CD8-positive, alpha-beta memory T cell (primary cell): ENCODE data around the gene DNAH9. TPM values are rescaled to one million over a fixed set of nuclear protein-coding genes. Genes with fewer than 3 reads are reported as not detected.
A peak's percentile ranks its signal among the peaks of the same experiment; 100 is the strongest.

Experiments used
- CTCF ChIA-PET: fragments of 350-600 bp; sonication (Branson Sonifier 250); formaldehyde crosslinking; loops from one replicate; lab custom pipeline; 2021; ENCODE audit warnings: antibody characterized with exemption; lab: Charles Lee
- POLR2A ChIA-PET: fragments of 350-600 bp; sonication (Branson Sonifier 250); formaldehyde crosslinking; loops from one replicate; lab custom pipeline; 2021; ENCODE audit warnings: antibody characterized with exemption; lab: Charles Lee
- DNase-seq, 5 donors: peaks; one replicate each; pipeline versions ENCODE4 v3.0.0 to v3.0.0-alpha.2; 2020 to 2022; ENCODE audit warnings: mixed read lengths in 1 of 5
- H3K27ac ChIP-seq: one replicate; pipeline ENCODE4 v1.7.0; 2013; ENCODE audit warnings: low read depth, mild to moderate bottlenecking, low read length, moderate library complexity
- H3K27me3 ChIP-seq: 2 replicates; pipeline ENCODE4 v1.7.0; 2013; ENCODE audit warnings: low read length, mild to moderate bottlenecking; ENCODE audit not compliant: insufficient read depth, poor library complexity, severe bottlenecking
- H3K36me3 ChIP-seq: 2 replicates; pipeline ENCODE4 v1.7.0; 2013; ENCODE audit warnings: mild to moderate bottlenecking, low read length, moderate library complexity; ENCODE audit not compliant: insufficient read depth
- H3K4me1 ChIP-seq: 2 replicates; pipeline ENCODE4 v1.7.0; 2013; ENCODE audit warnings: mild to moderate bottlenecking, low read length, moderate library complexity; ENCODE audit not compliant: insufficient read depth
- H3K4me3 ChIP-seq: 2 replicates; pipeline ENCODE4 v1.7.0; 2013; ENCODE audit warnings: mild to moderate bottlenecking, low read length
- H3K9me3 ChIP-seq: 2 replicates; pipeline ENCODE4 v1.7.0; 2013; ENCODE audit warnings: mild to moderate bottlenecking, low read length
- H3K27ac Mint-ChIP-seq, 8 donors: one replicate each; pipeline ENCODE4 v1.8.0; 2020 to 2021; ENCODE audit warnings: mixed read lengths in 8 of 8, mild to moderate bottlenecking in 6 of 8, inconsistent platforms in 3 of 8, moderate library complexity in 3 of 8
- H3K27me3 Mint-ChIP-seq, 2 donors: one replicate each; pipeline ENCODE4 v1.8.0; 2020 to 2021; ENCODE audit warnings: mixed read lengths in 2 of 2, mild to moderate bottlenecking in 1 of 2, moderate library complexity in 1 of 2
- H3K36me3 Mint-ChIP-seq, 3 donors: one replicate each; pipeline ENCODE4 v1.8.0; 2020 to 2021; ENCODE audit warnings: mixed read lengths in 3 of 3, inconsistent platforms in 1 of 3, mild to moderate bottlenecking in 1 of 3
- H3K4me1 Mint-ChIP-seq, 3 donors: one replicate each; pipeline ENCODE4 v1.8.0; 2020 to 2021; ENCODE audit warnings: mixed read lengths in 3 of 3, inconsistent platforms in 1 of 3, mild to moderate bottlenecking in 1 of 3
- H3K4me3 Mint-ChIP-seq, 7 donors: one replicate each; pipeline ENCODE4 v1.8.0; 2020 to 2021; ENCODE audit warnings: mixed read lengths in 7 of 7, mild to moderate bottlenecking in 6 of 7, moderate library complexity in 4 of 7, inconsistent platforms in 2 of 7
- H3K9me3 Mint-ChIP-seq, 5 donors: one replicate each; pipeline ENCODE4 v1.8.0; 2020 to 2022; ENCODE audit warnings: mixed read lengths in 5 of 5, mild to moderate bottlenecking in 3 of 5, moderate library complexity in 2 of 5, inconsistent platforms in 1 of 5
- polyA plus RNA-seq: library from polyadenylated mRNA; unstranded; fragments of 300-500 nt; fragmentation: Illumina TruSeq; gene quantifications from one replicate; pipeline ENCODE4 v1.2.3, GENCODE V29; 2021
- total RNA-seq, 2 experiments: library from RNA; stranded (reverse); gene quantifications; one replicate each; pipeline ENCODE4 v1.2.3, GENCODE V29; 2021

The DNAH9 gene
- total RNA-seq: not detected
- not detected for polyA plus RNA-seq

- Mint-ChIP-seq H3K36me3 (no peaks in the 10 kb centered on the region), H3K27ac (no peak within 1 kb of the TSS), H3K27me3 (peaks cover 6 to 11% of the 10 kb centered on the region in 2 donors), H3K9me3 (peaks cover 2 to 18% (median 5%) of the 10 kb centered on the region in 5 donors), H3K4me3 (peak within 1 kb of the TSS in 1 of 7 donors; percentile 3), H3K4me1 (no peaks in the 10 kb centered on the region)
- Histone ChIP-seq H3K4me3 (no peak within 1 kb of the TSS), H3K4me1 (no peaks in the 10 kb centered on the region), H3K36me3 (no peaks in the 10 kb centered on the region), H3K9me3 (no peaks in the 10 kb centered on the region), H3K27me3 (no peaks in the 10 kb centered on the region), H3K27ac (no peak within 1 kb of the TSS)
- DNase-seq: no peak
- ChIA-PET POLR2A (no interaction called here), CTCF (no interaction called here)
These were observed at the start of gene DNAH9 for GRCh38 chr17:11598274-11599221. TSS of gene DNAH9 (plus strand) at chr17:11598470. CDS start at chr17:11598499, 29 bp downstream.

GRCh38 chr17:11550431-11550830 is 47.8 kb upstream of the DNAH9 start:
- Histone ChIP-seq H3K27me3 (no peaks in the 10 kb centered on the region), H3K4me1 (no peaks in the 10 kb centered on the region), H3K36me3 (no peaks in the 10 kb centered on the region), H3K4me3 (no peak overlapping the region), H3K27ac (no peak overlapping the region), H3K9me3 (no peaks in the 10 kb centered on the region)
- no peaks in the 10 kb centered on the region for H3K36me3 Mint-ChIP-seq
- no peak overlapping the region for H3K4me3 Mint-ChIP-seq
- H3K9me3 Mint-ChIP-seq: peaks cover 0 to 6% (median 2%) of the 10 kb centered on the region in 5 donors
- H3K4me1 Mint-ChIP-seq: no peaks in the 10 kb centered on the region
- DNase-seq: no peak
- H3K27me3 Mint-ChIP-seq: no peaks in the 10 kb centered on the region
- no peak overlapping the region for H3K27ac Mint-ChIP-seq
- ChIA-PET POLR2A (no interaction called here), CTCF (no interaction called here)

GRCh38 chr17:11551442-11551841 is 46.8 kb upstream of the DNAH9 start:
- no peak overlapping the region for H3K4me3 ChIP-seq
- no peaks in the 10 kb centered on the region for H3K36me3 Mint-ChIP-seq
- H3K9me3 Mint-ChIP-seq: peaks cover 0 to 6% (median 2%) of the 10 kb centered on the region in 5 donors
- H3K36me3 ChIP-seq: no peaks in the 10 kb centered on the region
- no peak overlapping the region for H3K27ac ChIP-seq
- no peaks in the 10 kb centered on the region for H3K4me1 Mint-ChIP-seq
- CTCF ChIA-PET: no interaction called here
- H3K27me3 Mint-ChIP-seq: no peaks in the 10 kb centered on the region
- H3K27me3 ChIP-seq: no peaks in the 10 kb centered on the region
- no peaks in the 10 kb centered on the region for H3K9me3 ChIP-seq
- no peaks in the 10 kb centered on the region for H3K4me1 ChIP-seq
- no peak for DNase-seq
- no peak overlapping the region for H3K4me3 Mint-ChIP-seq
- POLR2A ChIA-PET: no interaction called here
- no peak overlapping the region for H3K27ac Mint-ChIP-seq

GRCh38 chr17:11553135-11553534 is 45.1 kb upstream of the DNAH9 start:
- Mint-ChIP-seq H3K9me3 (peaks cover 0 to 6% (median 2%) of the 10 kb centered on the region in 5 donors), H3K4me1 (no peaks in the 10 kb centered on the region), H3K27me3 (no peaks in the 10 kb centered on the region), H3K4me3 (no peak overlapping the region), H3K27ac (no peak overlapping the region), H3K36me3 (no peaks in the 10 kb centered on the region)
- CTCF ChIA-PET: no interaction called here
- POLR2A ChIA-PET: no interaction called here
- no peaks in the 10 kb centered on the region for H3K4me1 ChIP-seq
- no peaks in the 10 kb centered on the region for H3K36me3 ChIP-seq
- no peak overlapping the region for H3K4me3 ChIP-seq
- H3K27ac ChIP-seq: no peak overlapping the region
- DNase-seq: no peak
- H3K27me3 ChIP-seq: no peaks in the 10 kb centered on the region
- no peaks in the 10 kb centered on the region for H3K9me3 ChIP-seq

- no peaks in the 10 kb centered on the region for H3K9me3 ChIP-seq
- Mint-ChIP-seq H3K27me3 (no peaks in the 10 kb centered on the region), H3K36me3 (no peaks in the 10 kb centered on the region), H3K4me3 (no peak overlapping the region), H3K4me1 (no peaks in the 10 kb centered on the region), H3K27ac (no peak overlapping the region), H3K9me3 (peaks cover 0 to 6% (median 2%) of the 10 kb centered on the region in 5 donors)
- CTCF ChIA-PET: no interaction called here
- no peak overlapping the region for H3K27ac ChIP-seq
- no peaks in the 10 kb centered on the region for H3K36me3 ChIP-seq
- DNase-seq: no peak
- no peaks in the 10 kb centered on the region for H3K27me3 ChIP-seq
- POLR2A ChIA-PET: no interaction called here
- H3K4me3 ChIP-seq: no peak overlapping the region
- no peaks in the 10 kb centered on the region for H3K4me1 ChIP-seq
These were observed 44.2 kb upstream of the DNAH9 start for GRCh38 chr17:11554042-11554441.

- no peak overlapping the region for H3K27ac Mint-ChIP-seq
- H3K27ac ChIP-seq: no peak overlapping the region
- H3K36me3 ChIP-seq: no peaks in the 10 kb centered on the region
- H3K4me3 Mint-ChIP-seq: no peak overlapping the region
- DNase-seq: no peak
- H3K27me3 Mint-ChIP-seq: no peaks in the 10 kb centered on the region
- no peaks in the 10 kb centered on the region for H3K27me3 ChIP-seq
- H3K4me1 Mint-ChIP-seq: no peaks in the 10 kb centered on the region
- ChIA-PET CTCF (no interaction called here), POLR2A (no interaction called here)
- no peaks in the 10 kb centered on the region for H3K9me3 ChIP-seq
- no peaks in the 10 kb centered on the region for H3K4me1 ChIP-seq
- H3K36me3 Mint-ChIP-seq: no peaks in the 10 kb centered on the region
- no peak overlapping the region for H3K4me3 ChIP-seq
- peaks cover 0 to 6% (median 2%) of the 10 kb centered on the region in 5 donors for H3K9me3 Mint-ChIP-seq
These were observed 43.7 kb upstream of the DNAH9 start for GRCh38 chr17:11554542-11554941.

GRCh38 chr17:11555530-11555929 is 42.7 kb upstream of the DNAH9 start:
- Mint-ChIP-seq H3K9me3 (peaks cover 0 to 6% (median 2%) of the 10 kb centered on the region in 5 donors), H3K4me1 (no peaks in the 10 kb centered on the region), H3K27me3 (no peaks in the 10 kb centered on the region), H3K27ac (no peak overlapping the region), H3K4me3 (no peak overlapping the region), H3K36me3 (no peaks in the 10 kb centered on the region)
- Histone ChIP-seq H3K36me3 (no peaks in the 10 kb centered on the region), H3K4me1 (no peaks in the 10 kb centered on the region), H3K9me3 (no peaks in the 10 kb centered on the region), H3K4me3 (no peak overlapping the region), H3K27ac (no peak overlapping the region), H3K27me3 (no peaks in the 10 kb centered on the region)
- ChIA-PET POLR2A (no interaction called here), CTCF (no interaction called here)
- no peak for DNase-seq

GRCh38 chr17:11557727-11558452 is 40.4 kb upstream of the DNAH9 start:
- Histone ChIP-seq H3K27ac (no peak overlapping the region), H3K27me3 (no peaks in the 10 kb centered on the region), H3K4me1 (no peaks in the 10 kb centered on the region), H3K4me3 (no peak overlapping the region), H3K36me3 (no peaks in the 10 kb centered on the region), H3K9me3 (no peaks in the 10 kb centered on the region)
- H3K36me3 Mint-ChIP-seq: no peaks in the 10 kb centered on the region
- peaks cover 0 to 2% of the 10 kb centered on the region in 2 donors for H3K27me3 Mint-ChIP-seq
- no peak for DNase-seq
- ChIA-PET CTCF (no interaction called here), POLR2A (no interaction called here)
- no peak overlapping the region for H3K4me3 Mint-ChIP-seq
- H3K4me1 Mint-ChIP-seq: no peaks in the 10 kb centered on the region
- no peak overlapping the region for H3K27ac Mint-ChIP-seq
- peaks cover 0 to 8% (median 3%) of the 10 kb centered on the region in 5 donors for H3K9me3 Mint-ChIP-seq
